H9 (cell line): Measurements from ENCODE around the gene ERICH4. TPM values are rescaled to one million over a fixed set of nuclear protein-coding genes. Genes with fewer than 3 reads are reported as not detected.

Experiments used
- DNase-seq: peaks from one replicate; pipeline ENCODE4 v3.0.0-alpha.2; 2017
- H2AFZ ChIP-seq: one replicate; pipeline ENCODE4 v1.6.1; 2013; ENCODE audit warnings: mild to moderate bottlenecking, low read length, control low read depth, moderate library complexity
- H2AK5ac ChIP-seq: 2 replicates; pipeline ENCODE4 v1.6.1; 2013; ENCODE audit warnings: low read length, control low read depth, mixed read lengths; ENCODE audit not compliant: insufficient read length
- H2BK120ac ChIP-seq: one replicate; pipeline ENCODE4 v1.6.1; 2013; ENCODE audit warnings: low read depth, mild to moderate bottlenecking, low read length, control low read depth, inconsistent platforms; ENCODE audit not compliant: poor library complexity, severe bottlenecking
- H2BK12ac ChIP-seq: 2 replicates; pipeline ENCODE4 v1.6.1; 2013; ENCODE audit warnings: low read length, control low read depth, mixed read lengths, low read depth; ENCODE audit not compliant: insufficient read length
- H2BK15ac ChIP-seq: 2 replicates; pipeline ENCODE4 v1.6.1; 2013; ENCODE audit warnings: low read depth, low read length, control low read depth
- H2BK20ac ChIP-seq: one replicate; pipeline ENCODE4 v1.6.1; 2013; ENCODE audit warnings: low read depth, mild to moderate bottlenecking, low read length, control low read depth, inconsistent platforms; ENCODE audit not compliant: poor library complexity, severe bottlenecking
- H2BK5ac ChIP-seq: 2 replicates; pipeline ENCODE4 v1.6.1; 2013; ENCODE audit warnings: low read length, control low read depth, mixed read lengths; ENCODE audit not compliant: insufficient read length
- H3K14ac ChIP-seq: 2 replicates; pipeline ENCODE4 v1.6.1; 2013; ENCODE audit warnings: low read length, control low read depth; ENCODE audit not compliant: insufficient read depth
- H3K18ac ChIP-seq: 2 replicates; pipeline ENCODE4 v1.6.1; 2013; ENCODE audit warnings: low read depth, mild to moderate bottlenecking, mixed read lengths, low read length, control low read depth; ENCODE audit not compliant: insufficient read length
- H3K23ac ChIP-seq: 2 replicates; pipeline ENCODE4 v1.6.1; 2013; ENCODE audit warnings: low read length, control low read depth, mixed read lengths, low read depth; ENCODE audit not compliant: insufficient read length
- H3K23me2 ChIP-seq: 2 replicates; pipeline ENCODE4 v1.6.1; 2013; ENCODE audit warnings: low read depth, mild to moderate bottlenecking, mixed read lengths, low read length, control low read depth; ENCODE audit not compliant: insufficient read length, poor library complexity, severe bottlenecking
- H3K27ac ChIP-seq: 2 replicates; pipeline ENCODE4 v1.5.1; 2013; ENCODE audit warnings: low read length, control low read depth, mixed read lengths, low read depth; ENCODE audit not compliant: insufficient read length
- H3K27me3 ChIP-seq: 2 replicates; pipeline ENCODE4 v1.6.1; 2013; ENCODE audit warnings: low read length, control low read depth, inconsistent platforms; ENCODE audit not compliant: insufficient read depth
- H3K4ac ChIP-seq: 2 replicates; pipeline ENCODE4 v1.6.1; 2013; ENCODE audit warnings: low read depth, mild to moderate bottlenecking, control low read depth, inconsistent platforms, low read length, moderate library complexity
- H3K4me1 ChIP-seq: 2 replicates; pipeline ENCODE4 v1.6.1; 2013; ENCODE audit warnings: low read length, control low read depth, inconsistent platforms; ENCODE audit not compliant: insufficient read depth
- H3K4me2 ChIP-seq: 2 replicates; pipeline ENCODE4 v1.6.1; 2013; ENCODE audit warnings: low read length, control low read depth, mixed read lengths; ENCODE audit not compliant: insufficient read length, insufficient read depth
- H3K56ac ChIP-seq: 2 replicates; pipeline ENCODE4 v1.6.1; 2013; ENCODE audit warnings: low read depth, mild to moderate bottlenecking, mixed read lengths, low read length, control low read depth; ENCODE audit not compliant: insufficient read length
- H3K79me1 ChIP-seq: 2 replicates; pipeline ENCODE4 v1.6.1; 2013; ENCODE audit warnings: low read depth, mild to moderate bottlenecking, moderate library complexity, low read length, control low read depth, inconsistent platforms; ENCODE audit not compliant: insufficient read depth, poor library complexity, severe bottlenecking
- H3K79me2 ChIP-seq: 2 replicates; pipeline ENCODE4 v1.6.1; 2013; ENCODE audit warnings: low read length, control low read depth, inconsistent platforms; ENCODE audit not compliant: insufficient read depth
- H3K9ac ChIP-seq: 2 replicates; pipeline ENCODE4 v1.6.1; 2013; ENCODE audit warnings: low read length, control low read depth, mixed read lengths; ENCODE audit not compliant: insufficient read length; ENCODE audit errors: extremely low read depth
- H3K9me3 ChIP-seq: one replicate; pipeline ENCODE4 v1.6.1; 2013; ENCODE audit warnings: low read depth, low read length, inconsistent platforms; ENCODE audit not compliant: control insufficient read depth
- H3T11ph ChIP-seq: one replicate; pipeline ENCODE4 v1.6.1; 2013; ENCODE audit warnings: mild to moderate bottlenecking, low read length, control low read depth, inconsistent platforms
- H4K20me1 ChIP-seq: one replicate; pipeline ENCODE4 v1.6.1; 2013; ENCODE audit not compliant: control insufficient read depth, insufficient read length, insufficient read depth
- H4K5ac ChIP-seq: 2 replicates; pipeline ENCODE4 v1.6.1; 2013; ENCODE audit warnings: low read depth, mild to moderate bottlenecking, mixed read lengths, low read length, control low read depth; ENCODE audit not compliant: insufficient read length
- H4K8ac ChIP-seq: replicated peaks from 2 replicates; pipeline ENCODE4 v1.6.1; 2013; ENCODE audit warnings: low read length, control low read depth, mixed read lengths, low read depth; ENCODE audit not compliant: insufficient read length
- H4K91ac ChIP-seq: 2 replicates; pipeline ENCODE4 v1.6.1; 2013; ENCODE audit warnings: low read depth, mild to moderate bottlenecking, moderate library complexity, mixed read lengths, low read length, control low read depth; ENCODE audit not compliant: insufficient read length
- H3K27ac Mint-ChIP-seq, 3 experiments: 2 replicates in 2 of 3; 3 replicates in 1 of 3; pipeline ENCODE4 v1.8.0; 2020 to 2021; ENCODE audit warnings: mixed read lengths in 3 of 3, mild to moderate bottlenecking in 1 of 3, moderate library complexity in 1 of 3
- H3K27me3 Mint-ChIP-seq: 2 replicates; pipeline ENCODE4 v1.8.0; 2021; ENCODE audit warnings: low read depth, mild to moderate bottlenecking, moderate library complexity, mixed read lengths
- H3K36me3 Mint-ChIP-seq, 3 experiments: 2 replicates in 2 of 3; 3 replicates in 1 of 3; pipeline ENCODE4 v1.8.0; 2020 to 2021; ENCODE audit warnings: low read depth in 3 of 3, mixed read lengths in 3 of 3; ENCODE audit not compliant: insufficient read depth in 1 of 3
- H3K4me1 Mint-ChIP-seq, 2 experiments: 2 replicates each; pipeline ENCODE4 v1.8.0; 2020; ENCODE audit warnings: mixed read lengths in 2 of 2
- H3K4me3 Mint-ChIP-seq, 2 experiments: 2 replicates in 1 of 2; 3 replicates in 1 of 2; pipeline ENCODE4 v1.8.0; 2020 to 2021; ENCODE audit warnings: mild to moderate bottlenecking in 2 of 2, mixed read lengths in 2 of 2, moderate library complexity in 1 of 2
- H3K9me3 Mint-ChIP-seq, 2 experiments: 2 replicates in 1 of 2; 3 replicates in 1 of 2; pipeline ENCODE4 v1.8.0; 2020; ENCODE audit warnings: mild to moderate bottlenecking in 2 of 2, mixed read lengths in 2 of 2, moderate library complexity in 1 of 2
- CTCF ChIP-seq: fragments of 200-600 bp; sonication (generic); conservative IDR thresholded peaks from 3 replicates; pipeline ENCODE4 v1.8.0; 2021; ENCODE audit warnings: antibody characterized with exemption, mild to moderate bottlenecking
- WGBS: extraction: QIAGEN DNeasy Blood & Tissue Kit; methylation state at CpG from one replicate; pipeline ENCODE4 v1.1.7; 2013; ENCODE audit warnings: missing lambda C conversion rate, low lambda C conversion rate, mixed read lengths; ENCODE audit not compliant: insufficient read length; ENCODE audit errors: extremely low coverage; 5-methylcytosine and 5-hydroxymethylcytosine counted together
- total RNA-seq: library from RNA; stranded (reverse); gene quantifications from 2 replicates; pipeline ENCODE4 v1.2.1, GENCODE V29; 2021

Gene ERICH4
- total RNA-seq, 1 experiment from 2014 or later = not detected

GRCh38 chr19:41433171-41433570, 9.8 kb upstream of the ERICH4 start:
- Mint-ChIP-seq H3K36me3 (peaks cover 20 to 40% (median 37%) of the 10 kb centered on the region in 3 experiments; a peak in 6 of 7 replicates), H3K4me1 (peaks cover 2 to 11% of the 10 kb centered on the region in 2 experiments), H3K27me3 (no peaks in the 10 kb centered on the region), H3K9me3 (no peaks in the 10 kb centered on the region), H3K27ac (no peak overlapping the region), H3K4me3 (no peak overlapping the region)
- H4K20me1 ChIP-seq = no peaks in the 10 kb centered on the region
- no peak for DNase-seq
- no peak overlapping the region for H4K91ac ChIP-seq
- no CpG with 5 or more reads among the region's 18 CpGs for WGBS
- no peak overlapping the region for H3K56ac ChIP-seq
- no peaks in the 10 kb centered on the region for H3K4me1 ChIP-seq
- no peak overlapping the region for H2BK120ac ChIP-seq
- no peak overlapping the region for H2BK20ac ChIP-seq
- no peak overlapping the region for H3K4me2 ChIP-seq
- no peak overlapping the region for H2BK12ac ChIP-seq
- no peaks in the 10 kb centered on the region for H3K79me1 ChIP-seq
- H2BK15ac ChIP-seq = no peak overlapping the region
- no peaks in the 10 kb centered on the region for H3K9me3 ChIP-seq
- peaks cover 3% of the 10 kb centered on the region for H3K23me2 ChIP-seq
- no peak overlapping the region for H4K5ac ChIP-seq
- no peak overlapping the region for H3K23ac ChIP-seq
- H2AFZ ChIP-seq = no peak overlapping the region
- no peak overlapping the region for H3K27ac ChIP-seq
- H3K18ac ChIP-seq = no peak overlapping the region
- no peak overlapping the region for H2BK5ac ChIP-seq
- H3K4ac ChIP-seq = no peak overlapping the region
- no peaks in the 10 kb centered on the region for H3K79me2 ChIP-seq
- no peak overlapping the region for H3K14ac ChIP-seq
- no peak overlapping the region for H3K9ac ChIP-seq
- H3K27me3 ChIP-seq = no peaks in the 10 kb centered on the region
- H2AK5ac ChIP-seq = no peak overlapping the region
- H3T11ph ChIP-seq = no peak overlapping the region
- H4K8ac ChIP-seq = no peak overlapping the region
- no peak for TF ChIP-seq CTCF
